SK-N-SH (cell line): ENCODE measurements around the gene RBM33. TPM values are rescaled to one million over a fixed set of nuclear protein-coding genes. Genes with fewer than 3 reads are reported as not detected.

Source experiments
- CTCF ChIA-PET: fragments of 300-600, 350-600 bp; formaldehyde crosslinking; extraction: SDS; loops from one replicate; lab custom pipeline; 2021; lab: Yijun Ruan, JAX
- POLR2A ChIA-PET: fragments of 350-600 bp; sonication (Branson Sonifier 250); formaldehyde crosslinking; extraction: SDS; loops from one replicate; lab custom pipeline; 2020; ENCODE audit warnings: antibody characterized with exemption, inconsistent platforms; lab: Yijun Ruan, JAX
- DNase-seq: peaks from one replicate; pipeline ENCODE4 v3.0.0; 2012
- H2AFZ ChIP-seq: fragments of 200-600 bp; sonication (generic); 2 replicates; pipeline ENCODE4 v1.8.1; 2016; ENCODE audit warnings: antibody characterized with exemption, mild to moderate bottlenecking, low read depth
- H3F3A ChIP-seq: fragments of 200-600 bp; sonication (generic); replicated peaks from 2 replicates; pipeline ENCODE3; 2016; ENCODE audit warnings: antibody characterized with exemption, mild to moderate bottlenecking; ENCODE audit not compliant: insufficient read depth
- H3K27ac ChIP-seq, 2 experiments: fragments of 200-500 bp in 1 of 2; fragments of 200-600 bp in 1 of 2; sonication (Bioruptor generic) in 1 of 2; sonication (generic), shearing (Covaris generic) in 1 of 2; 2 replicates each; pipeline versions ENCODE4 v1.5.1 to v1.6.1; 2014 to 2016; ENCODE audit warnings: low read depth in 2 of 2, inconsistent platforms in 1 of 2, low read length in 1 of 2, mild to moderate bottlenecking in 1 of 2, mixed read lengths in 1 of 2
- H3K27me3 ChIP-seq: fragments of 200-600 bp; sonication (generic), shearing (Covaris generic); 2 replicates; pipeline ENCODE4 v1.6.1; 2016; ENCODE audit warnings: mixed run types; ENCODE audit not compliant: insufficient read depth
- H3K36me3 ChIP-seq, 2 experiments: fragments of 200-500 bp in 1 of 2; fragments of 200-600 bp in 1 of 2; sonication (Bioruptor generic) in 1 of 2; sonication (generic) in 1 of 2; replicated peaks in 1 of 2; 2 replicates each; pipeline versions ENCODE3 to v1.5.1; 2014 to 2016; ENCODE audit warnings: low read length in 1 of 2, mild to moderate bottlenecking in 1 of 2; ENCODE audit not compliant: insufficient read depth in 2 of 2, control insufficient read depth in 1 of 2
- H3K4me1 ChIP-seq, 2 experiments: fragments of 200-500 bp in 1 of 2; fragments of 200-600 bp in 1 of 2; sonication (Bioruptor generic) in 1 of 2; sonication (generic), shearing (Covaris generic) in 1 of 2; 2 replicates each; pipeline versions ENCODE4 v1.5.1 to v1.6.1; 2014 to 2016; ENCODE audit warnings: low read depth in 1 of 2, low read length in 1 of 2, mixed run types in 1 of 2; ENCODE audit not compliant: insufficient read depth in 2 of 2, control insufficient read depth in 1 of 2
- H3K4me2 ChIP-seq: fragments of 200-600 bp; sonication (generic), shearing (Covaris generic); 2 replicates; pipeline ENCODE4 v1.6.1; 2017; ENCODE audit warnings: mixed run types
- H3K4me3 ChIP-seq, 2 experiments: fragments of 200-500 bp in 1 of 2; fragments of 200-600 bp in 1 of 2; sonication (Bioruptor generic) in 1 of 2; sonication (generic), shearing (Covaris generic) in 1 of 2; 2 replicates each; pipeline versions ENCODE4 v1.5.1 to v1.8.1; 2014 to 2016; ENCODE audit warnings: low read depth in 2 of 2, inconsistent platforms in 1 of 2, low read length in 1 of 2, mild to moderate bottlenecking in 1 of 2, mixed read lengths in 1 of 2, moderate library complexity in 1 of 2
- H3K79me2 ChIP-seq: fragments of 200-600 bp; sonication (generic); 2 replicates; pipeline ENCODE4 v1.8.1; 2017; ENCODE audit warnings: mild to moderate bottlenecking; ENCODE audit not compliant: insufficient read depth
- H3K9ac ChIP-seq: fragments of 200-600 bp; sonication (generic); 2 replicates; pipeline ENCODE4 v1.6.1; 2017; ENCODE audit warnings: mixed run types
- H3K9me2 ChIP-seq: fragments of 200-600 bp; sonication (generic); 2 replicates; pipeline ENCODE4 v1.6.1; 2017; ENCODE audit warnings: mixed run types
- H3K9me3 ChIP-seq: fragments of 200-600 bp; sonication (generic); 2 replicates; pipeline ENCODE4 v1.6.1; 2017; ENCODE audit warnings: mixed run types, mild to moderate bottlenecking, moderate library complexity
- H4K20me1 ChIP-seq: fragments of 200-600 bp; sonication (generic); 2 replicates; pipeline ENCODE4 v1.6.1; 2017; ENCODE audit warnings: mild to moderate bottlenecking, mixed run types; ENCODE audit not compliant: insufficient read depth
- CHD2 ChIP-seq: fragments of 150-350 bp; IDR thresholded peaks from 2 replicates; pipeline ENCODE4 v1.6.1; 2018; ENCODE audit warnings: low read length; ENCODE audit not compliant: partially characterized antibody
- ELF1 ChIP-seq: IDR thresholded peaks from 2 replicates; pipeline ENCODE4 v1.4.0; 2012
- EP300 ChIP-seq, 2 experiments: IDR thresholded peaks; 2 replicates each; pipeline versions ENCODE4 v1.4.0 to v1.6.1; 2012; ENCODE audit warnings: borderline replicate concordance in 1 of 2, low read depth in 1 of 2, low read length in 1 of 2
- EZH2phosphoT487 ChIP-seq: fragments of 200-600 bp; sonication (generic); IDR thresholded peaks from 2 replicates; pipeline ENCODE4 v1.6.1; 2017; ENCODE audit warnings: low read depth, mixed run types, mild to moderate bottlenecking, antibody characterized with exemption, moderate library complexity, borderline replicate concordance
- FOSL2 ChIP-seq: IDR thresholded peaks from 2 replicates; pipeline ENCODE4 v1.4.0; 2012; ENCODE audit warnings: low read depth, mild to moderate bottlenecking, moderate library complexity, borderline replicate concordance
- FOXM1 ChIP-seq: IDR thresholded peaks from 2 replicates; pipeline ENCODE4 v1.4.0; 2012; ENCODE audit warnings: low read depth, mild to moderate bottlenecking
- NRF1 ChIP-seq: IDR thresholded peaks from 2 replicates; pipeline ENCODE4 v1.6.1; 2012; ENCODE audit warnings: low read depth, mild to moderate bottlenecking, low read length
- POLR2AphosphoS5 ChIP-seq: IDR thresholded peaks from 2 replicates; pipeline ENCODE4 v1.6.1; 2012; ENCODE audit warnings: low read depth, low read length
- RCOR1 ChIP-seq: fragments of 150-350 bp; IDR thresholded peaks from 2 replicates; pipeline ENCODE4 v1.6.1; 2017; ENCODE audit warnings: antibody characterized with exemption, low read length
- RXRA ChIP-seq: IDR thresholded peaks from 2 replicates; pipeline ENCODE4 v1.4.0; 2012; ENCODE audit warnings: low read depth, mild to moderate bottlenecking, borderline replicate concordance
- TEAD4 ChIP-seq: IDR thresholded peaks from 2 replicates; pipeline ENCODE4 v1.4.0; 2012; ENCODE audit warnings: mild to moderate bottlenecking, borderline replicate concordance; ENCODE audit not compliant: insufficient read depth
- USF2 ChIP-seq: fragments of 150-350 bp; IDR thresholded peaks from 2 replicates; pipeline ENCODE4 v1.6.1; 2017; ENCODE audit warnings: antibody characterized with exemption, low read length, low read depth, borderline replicate concordance
- YY1 ChIP-seq: IDR thresholded peaks from 2 replicates; pipeline ENCODE4 v1.4.0; 2012; ENCODE audit warnings: low read depth, mild to moderate bottlenecking
- WGBS: methylation state at CpG from one replicate; pipeline ENCODE4 v1.1.6; 2017; ENCODE audit warnings: low lambda C conversion rate; 5-methylcytosine and 5-hydroxymethylcytosine counted together
- polyA plus RNA-seq, 3 experiments: library from polyadenylated mRNA; depleted of rRNA; stranded (reverse); fragments of >200 nt; gene quantifications; 2 replicates each; pipeline ENCODE4 v1.2.3, GENCODE V29; 2012
- TF ChIP-seq, protein P1 (sequence below): fragments of 200-600 bp; sonication (generic); IDR thresholded peaks from 2 replicates; pipeline ENCODE4 v1.6.1; 2017; ENCODE audit warnings: antibody characterized with exemption, mild to moderate bottlenecking, moderate library complexity

RBM33 gene
- polyA plus RNA-seq, 1 of the 3 experiments (the other 2 are of a cell fraction): 13.8 TPM

DNA sequence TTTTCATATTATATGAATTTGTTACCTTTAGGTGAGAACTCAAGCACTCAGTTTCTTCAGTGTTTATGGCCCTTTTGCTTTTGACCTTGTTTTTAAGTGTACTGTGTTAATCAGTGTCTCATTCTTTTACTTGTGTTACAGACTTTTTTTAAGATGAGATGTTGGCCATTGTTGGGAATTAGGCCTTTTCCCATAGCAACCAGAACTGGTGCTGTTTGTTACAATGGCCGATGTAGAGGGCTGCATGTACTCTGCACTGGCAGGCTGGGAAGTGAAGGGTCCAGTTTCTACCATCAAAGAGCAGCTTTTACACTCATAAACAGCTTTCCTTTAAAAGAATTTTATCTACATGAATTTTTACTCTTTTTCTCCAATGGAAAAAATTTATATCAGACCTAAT is 102.7 kb downstream of the RBM33 start:
- Histone ChIP-seq H3K9me2 (no peaks in the 10 kb centered on the region), H3F3A (no peaks in the 10 kb centered on the region), H3K4me3 (no peak overlapping the region), H3K27ac (no peak overlapping the region), H4K20me1 (peaks cover 56% of the 10 kb centered on the region), H3K9me3 (no peaks in the 10 kb centered on the region), H3K4me2 (no peak overlapping the region), H3K36me3 (peaks cover 58 to 91% of the 10 kb centered on the region in 2 experiments), H3K9ac (no peak overlapping the region)
- WGBS: 89% methylated on average over 1 of the region's 1 CpG
- TF ChIP-seq POLR2AphosphoS5 (no peak), TEAD4 (no peak), ELF1 (no peak), YY1 (no peak)
- TF ChIP-seq, protein P1, sequence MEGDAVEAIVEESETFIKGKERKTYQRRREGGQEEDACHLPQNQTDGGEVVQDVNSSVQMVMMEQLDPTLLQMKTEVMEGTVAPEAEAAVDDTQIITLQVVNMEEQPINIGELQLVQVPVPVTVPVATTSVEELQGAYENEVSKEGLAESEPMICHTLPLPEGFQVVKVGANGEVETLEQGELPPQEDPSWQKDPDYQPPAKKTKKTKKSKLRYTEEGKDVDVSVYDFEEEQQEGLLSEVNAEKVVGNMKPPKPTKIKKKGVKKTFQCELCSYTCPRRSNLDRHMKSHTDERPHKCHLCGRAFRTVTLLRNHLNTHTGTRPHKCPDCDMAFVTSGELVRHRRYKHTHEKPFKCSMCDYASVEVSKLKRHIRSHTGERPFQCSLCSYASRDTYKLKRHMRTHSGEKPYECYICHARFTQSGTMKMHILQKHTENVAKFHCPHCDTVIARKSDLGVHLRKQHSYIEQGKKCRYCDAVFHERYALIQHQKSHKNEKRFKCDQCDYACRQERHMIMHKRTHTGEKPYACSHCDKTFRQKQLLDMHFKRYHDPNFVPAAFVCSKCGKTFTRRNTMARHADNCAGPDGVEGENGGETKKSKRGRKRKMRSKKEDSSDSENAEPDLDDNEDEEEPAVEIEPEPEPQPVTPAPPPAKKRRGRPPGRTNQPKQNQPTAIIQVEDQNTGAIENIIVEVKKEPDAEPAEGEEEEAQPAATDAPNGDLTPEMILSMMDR: no peak
- TF ChIP-seq, all 33 proteins: peak for 0
- Histone ChIP-seq H3K79me2 (peaks cover 50% of the 10 kb centered on the region), H3K4me1 (peaks cover 0 to 2% of the 10 kb centered on the region in 2 experiments; a peak in 1 of 4 replicates), H2AFZ (no peak overlapping the region), H3K27me3 (no peaks in the 10 kb centered on the region)
- ChIA-PET CTCF (interaction anchor here (1.1 to 31.7 kb wide), 6 partner anchors 15 to 367 kb away, joined by 3 to 470 read pairs (median 6); no protein-coding TSS in a partner anchor), POLR2A (no interaction called here)
- DNase-seq: no peak

GRCh38 chr7:155749578-155749977 is 105.1 kb downstream of the RBM33 start:
- no peak overlapping the region for H3K4me3 ChIP-seq
- 100% methylated on average over 3 of the region's 3 CpGs for WGBS
- POLR2A ChIA-PET: no interaction called here
- H3K9me3 ChIP-seq: no peaks in the 10 kb centered on the region
- no peak for DNase-seq
- no peak overlapping the region for H3K4me2 ChIP-seq
- peaks cover 0 to 2% of the 10 kb centered on the region in 2 experiments; a peak in 1 of 4 replicates for H3K4me1 ChIP-seq
- CTCF ChIA-PET: interaction anchor here (0.8 to 31.7 kb wide), 4 partner anchors 11 to 151 kb away, joined by 4 to 470 read pairs (median 12); no protein-coding TSS in a partner anchor
- H3K9ac ChIP-seq: no peak overlapping the region
- no peak overlapping the region for H3K27ac ChIP-seq
- H3F3A ChIP-seq: no peaks in the 10 kb centered on the region
- H2AFZ ChIP-seq: no peak overlapping the region
- H3K79me2 ChIP-seq: peaks cover 72% of the 10 kb centered on the region
- peaks cover 36 to 80% of the 10 kb centered on the region in 2 experiments for H3K36me3 ChIP-seq
- TF ChIP-seq CHD2 (no peak), NRF1 (no peak), RXRA (no peak), EP300 (IDR thresholded peaks at IDR 0.05; ENCODE audit: borderline replicate concordance in 1 of 2, low read depth in 1 of 2, low read length in 1 of 2) (no peak), RCOR1 (no peak), POLR2AphosphoS5 (no peak), USF2 (no peak), EZH2phosphoT487 (no peak), FOXM1 (no peak), FOSL2 (no peak)
- TF ChIP-seq, protein P1: no peak
- TF ChIP-seq, all 33 proteins: peak for 0
- Histone ChIP-seq H4K20me1 (peaks cover 77% of the 10 kb centered on the region), H3K27me3 (no peaks in the 10 kb centered on the region), H3K9me2 (no peaks in the 10 kb centered on the region)
